Non-pigmented ciliary epithelial cell (primary cell): ENCODE measurements around the gene SLC12A9.
"Not testable (repeated sequence)": the region's sequence is repeated elsewhere in the genome, so short reads cannot be mapped to it uniquely, and the experiment has no call there.

Source experiments
- DNase-seq: peaks from one replicate; pipeline ENCODE4 v3.0.0-alpha.2; 2010; ENCODE audit warnings: low read depth

SLC12A9 gene

DNA sequence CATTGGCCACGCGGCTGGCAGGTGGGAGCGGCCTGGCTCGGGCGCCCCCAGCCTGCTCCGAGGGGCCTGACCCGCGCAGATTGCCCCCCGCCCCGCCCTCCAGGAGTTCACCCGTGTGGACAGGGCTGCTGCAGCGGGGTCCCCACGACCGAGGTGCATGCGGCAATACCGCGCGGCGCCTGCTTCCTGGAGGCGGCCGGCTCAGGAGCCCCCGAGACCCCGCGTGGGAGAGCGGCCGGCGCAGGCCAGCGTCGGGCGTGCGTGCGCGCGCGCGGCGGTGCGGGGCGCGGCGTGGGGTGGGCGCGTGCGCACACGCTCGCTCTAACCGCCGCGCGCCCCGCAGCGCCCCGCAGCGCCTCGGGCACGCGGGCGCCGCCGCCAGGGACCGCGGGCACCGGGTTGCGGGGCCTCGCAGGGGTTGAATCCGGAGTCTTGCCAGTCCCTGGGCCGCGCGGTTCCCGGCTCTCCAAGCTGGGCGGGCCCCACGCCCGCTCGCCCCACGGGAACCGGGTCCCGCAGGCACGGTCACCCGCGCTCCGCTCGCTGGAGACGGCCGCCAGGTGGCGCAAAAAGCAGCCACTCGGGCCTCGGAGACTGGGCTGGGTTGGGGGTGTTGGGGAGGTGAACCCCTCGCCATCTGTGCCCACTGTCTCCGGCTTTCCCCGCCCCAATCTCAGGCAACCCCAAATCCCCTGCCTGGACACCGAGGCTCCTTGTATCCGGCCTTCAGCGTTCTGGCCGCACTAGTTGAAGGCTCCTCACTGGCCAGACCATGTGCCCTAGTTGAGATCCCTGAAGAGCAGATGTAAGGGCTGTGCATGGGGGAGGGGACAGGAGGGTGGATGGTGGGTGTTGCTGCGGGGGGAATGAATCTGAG lies 44.5 kb downstream of the SLC12A9 start:
- DNase-seq = no peak

DNA sequence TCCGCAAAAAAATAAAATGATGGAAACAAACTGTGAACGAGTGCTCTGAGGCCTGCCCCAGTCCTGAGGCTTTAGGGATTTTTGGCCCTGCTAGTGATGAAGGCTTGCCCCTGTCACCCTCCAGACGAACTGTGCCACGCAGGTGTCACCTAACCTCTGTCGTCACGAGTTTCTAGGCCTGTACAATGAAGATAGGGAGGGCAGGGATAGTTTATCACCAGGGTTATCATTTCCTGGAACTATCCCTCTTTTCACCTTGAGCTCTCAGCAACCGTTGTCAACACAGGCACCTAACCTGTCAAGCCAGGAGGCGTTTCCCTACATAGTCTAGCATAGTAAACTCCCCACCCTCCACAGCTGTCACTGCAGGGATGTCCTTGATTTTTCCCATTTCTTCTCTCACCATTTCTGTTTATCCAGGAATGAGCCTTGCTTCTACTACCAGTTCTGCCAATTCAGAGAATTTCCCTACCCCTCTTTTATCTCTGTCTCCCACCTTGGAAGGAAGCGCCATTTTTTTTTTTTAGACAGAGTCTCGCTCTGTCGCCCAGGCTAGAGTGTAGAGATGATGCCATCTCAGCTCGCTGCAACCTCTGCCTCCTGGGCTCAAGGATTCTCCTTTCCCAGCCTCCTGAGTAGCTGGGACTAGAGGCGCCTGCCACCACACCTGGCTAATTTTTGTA lies 45.4 kb downstream of the SLC12A9 start:
- no peak for DNase-seq

DNA sequence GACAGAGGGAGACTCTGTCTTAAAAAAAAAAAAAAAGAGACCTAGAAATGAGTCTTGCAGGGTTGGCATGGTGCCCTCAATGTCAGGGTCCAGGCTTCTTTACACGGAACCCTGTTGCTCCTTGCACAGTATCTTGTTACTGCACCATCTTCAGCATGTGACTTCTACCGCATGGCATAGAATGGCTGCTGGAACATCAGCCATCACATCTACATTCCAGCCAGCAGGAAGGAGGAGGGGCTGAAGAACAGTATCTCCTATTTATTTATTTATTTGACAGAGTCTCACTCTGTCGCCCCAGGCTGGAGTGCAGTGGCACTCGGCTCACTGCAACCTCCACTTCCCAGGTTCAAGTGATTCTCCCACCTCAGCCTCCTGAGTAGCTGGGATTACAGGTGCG lies 46.9 kb downstream of the SLC12A9 start:
- no peak for DNase-seq

DNA sequence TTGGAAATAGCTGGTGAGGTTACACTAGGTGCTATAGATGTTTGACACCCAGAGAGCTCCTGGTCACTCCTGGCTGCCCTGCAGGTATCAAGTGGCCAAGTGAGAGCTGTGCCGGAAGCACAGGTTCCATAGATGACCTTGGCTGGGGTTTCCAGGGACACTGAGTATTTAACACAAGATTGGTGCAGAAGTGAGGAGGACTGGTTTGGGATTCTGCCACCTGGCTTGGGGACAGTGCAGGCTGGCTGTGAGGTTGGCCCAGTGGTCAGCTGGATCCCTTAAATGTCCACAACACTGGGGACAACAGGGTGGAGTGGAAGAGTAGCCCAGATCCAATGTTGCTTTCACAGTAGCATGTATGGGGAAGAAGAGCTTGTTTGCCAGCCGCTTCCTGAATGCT lies 48.5 kb downstream of the SLC12A9 start:
- DNase-seq = no peak

DNA sequence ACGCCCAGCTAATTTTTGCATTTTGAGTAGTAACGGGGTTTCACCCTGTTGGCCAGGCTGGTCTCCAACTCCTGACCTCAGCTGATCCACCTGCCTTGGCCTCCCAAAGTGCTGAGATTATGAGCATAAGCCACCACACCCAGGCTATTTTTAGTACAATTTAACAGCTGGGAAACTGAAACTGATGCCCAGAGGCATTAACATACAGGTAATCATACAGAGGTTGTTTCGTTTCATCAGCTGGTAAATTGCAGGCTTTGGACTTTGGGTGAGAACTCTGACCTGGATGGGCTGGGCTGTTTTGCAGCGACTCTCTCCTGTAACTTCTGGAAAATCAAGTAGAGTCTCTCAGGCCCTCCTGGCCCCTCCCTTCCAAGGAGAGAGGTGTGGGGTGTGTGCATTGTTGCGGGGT lies 49.4 kb downstream of the SLC12A9 start:
- no peak for DNase-seq

DNA sequence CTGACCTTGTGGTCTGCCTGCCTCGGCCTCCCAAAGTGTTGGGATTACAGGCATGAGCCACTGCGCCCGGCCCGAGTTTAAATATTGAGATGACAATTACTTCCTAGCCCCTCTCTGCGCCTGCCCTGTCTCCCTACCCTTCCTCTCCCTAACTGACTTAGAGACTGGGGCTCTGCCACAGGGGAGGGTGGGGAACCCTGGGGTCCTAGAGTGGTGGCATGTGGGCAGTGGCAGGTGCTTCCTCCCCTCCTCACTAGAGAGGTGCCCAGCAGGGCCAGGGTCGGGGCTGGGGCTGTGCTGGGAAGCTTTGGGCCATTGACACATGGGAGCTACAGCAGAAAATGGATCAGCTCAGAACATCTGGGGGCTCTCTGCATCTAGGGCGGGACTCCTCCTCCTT lies 50.1 kb downstream of the SLC12A9 start:
- no peak for DNase-seq

DNA sequence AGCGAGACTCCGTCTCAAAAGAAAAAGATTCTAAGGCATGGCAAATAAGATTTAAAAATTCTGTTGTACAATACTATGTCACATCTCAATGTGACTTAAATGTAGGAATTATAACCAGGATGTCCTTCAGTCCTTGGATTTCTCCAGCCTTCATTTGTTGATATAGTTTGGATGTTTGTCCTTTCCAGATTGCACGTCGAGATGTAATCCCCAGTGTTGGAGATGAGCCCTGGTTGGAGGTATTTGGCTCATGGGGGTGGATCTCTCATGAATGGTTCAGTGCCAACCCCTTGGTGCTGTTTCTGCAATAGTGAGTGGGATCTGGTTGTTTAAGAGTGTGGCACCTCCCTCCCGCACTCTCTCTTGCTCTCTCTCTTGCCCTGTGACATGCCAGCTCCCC lies 56.0 kb downstream of the SLC12A9 start:
- DNase-seq = no peak

DNA sequence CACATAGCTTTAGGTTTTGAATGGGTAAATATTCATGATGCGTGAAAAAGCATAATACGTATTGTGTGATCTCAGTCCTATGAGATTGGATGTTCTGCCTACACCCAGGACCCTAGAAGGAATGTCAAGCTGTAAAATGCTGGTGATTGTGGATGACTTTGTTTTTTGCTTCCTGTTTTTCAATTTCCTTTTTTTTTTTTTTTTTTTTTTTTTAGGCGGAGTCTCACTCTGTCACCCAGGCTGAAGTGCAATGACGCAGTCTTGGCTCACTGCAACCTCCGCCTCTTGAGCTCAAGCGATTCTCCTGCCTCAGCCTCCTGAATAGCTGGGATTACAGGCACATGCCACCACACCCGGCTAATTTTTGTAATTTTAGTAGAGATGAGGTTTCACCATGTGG lies 57.9 kb downstream of the SLC12A9 start:
- DNase-seq = not testable (repeated sequence)

DNA sequence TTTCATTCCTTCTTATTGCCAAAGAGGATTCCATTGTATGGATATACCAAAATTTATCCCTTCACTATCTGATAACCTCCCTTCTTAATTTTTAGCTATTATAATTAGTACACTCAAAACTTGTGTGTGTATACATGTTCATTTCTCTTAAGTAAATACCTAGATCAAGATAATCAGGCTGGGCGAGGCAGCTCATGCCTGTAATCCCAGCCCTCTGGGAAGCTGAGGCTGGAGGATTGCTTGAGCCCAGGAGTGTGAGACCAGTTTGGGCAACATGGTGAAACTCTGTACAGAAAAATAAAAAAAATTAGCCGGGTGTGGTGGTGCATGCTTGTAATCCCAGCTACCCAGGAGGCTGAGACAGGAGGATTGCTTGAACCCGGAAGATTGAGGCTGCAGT lies 59.0 kb downstream of the SLC12A9 start:
- DNase-seq = no peak

DNA sequence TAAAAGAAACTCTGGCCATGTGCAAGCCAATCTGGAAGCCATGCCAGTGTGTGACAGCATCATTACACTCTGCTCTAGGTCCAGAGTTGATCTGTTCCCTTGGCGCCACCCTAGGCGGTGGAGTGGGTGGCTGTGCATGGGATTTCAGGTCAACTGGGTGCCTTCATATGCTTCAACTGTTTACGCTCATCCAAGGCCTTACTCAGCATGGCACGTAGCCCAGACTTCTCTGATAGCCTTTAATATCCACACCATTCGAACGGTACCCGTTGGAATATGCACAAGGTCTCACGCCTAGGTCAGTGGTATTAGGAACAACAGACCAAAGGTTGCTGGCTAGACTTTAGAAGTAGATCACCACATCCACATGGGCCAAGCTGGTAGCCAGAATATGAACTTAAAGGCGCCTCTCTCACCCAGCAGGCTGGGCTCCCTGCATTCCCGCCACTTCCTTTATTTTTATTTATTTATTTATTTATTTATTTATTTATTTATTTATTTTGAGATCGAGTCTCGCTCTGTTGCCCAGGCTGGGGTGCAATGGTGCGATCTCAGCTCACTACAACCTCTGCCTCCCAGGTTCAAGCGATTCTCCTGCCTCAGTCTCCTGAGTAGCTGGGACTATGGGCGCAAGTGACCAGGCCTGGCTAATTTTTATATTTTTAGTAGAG lies 61.8 kb downstream of the SLC12A9 start:
- no peak for DNase-seq

DNA sequence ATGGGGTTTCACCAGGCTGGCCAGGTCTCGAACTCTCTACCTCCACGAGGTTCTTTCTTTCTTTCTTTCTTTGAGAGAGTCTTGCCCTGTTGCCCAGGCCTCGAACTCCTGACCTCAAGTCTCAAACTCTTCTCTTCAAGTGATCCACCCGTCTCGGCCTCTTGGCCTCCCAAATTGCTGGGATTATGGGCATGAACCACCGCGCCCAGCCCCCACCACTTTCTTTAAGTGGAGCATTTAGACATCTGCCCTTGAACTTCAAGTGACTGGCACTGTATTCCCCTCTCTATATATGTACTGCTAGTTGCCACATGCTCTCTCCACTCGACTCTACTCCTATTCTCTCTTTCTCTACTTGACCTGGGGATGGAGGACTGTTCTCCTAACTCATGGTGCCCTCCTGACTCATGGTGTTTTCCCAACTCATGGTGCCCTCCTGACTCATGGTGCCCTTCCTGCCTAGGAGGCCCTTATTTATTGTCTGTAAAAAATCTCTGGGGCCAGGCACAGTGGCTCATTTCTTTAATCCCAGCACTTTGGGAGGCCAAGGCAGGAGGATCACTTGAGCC lies 62.5 kb downstream of the SLC12A9 start:
- no peak for DNase-seq
